ENCODE results near the gene SPATS2.

The SPATS2 gene

DNA sequence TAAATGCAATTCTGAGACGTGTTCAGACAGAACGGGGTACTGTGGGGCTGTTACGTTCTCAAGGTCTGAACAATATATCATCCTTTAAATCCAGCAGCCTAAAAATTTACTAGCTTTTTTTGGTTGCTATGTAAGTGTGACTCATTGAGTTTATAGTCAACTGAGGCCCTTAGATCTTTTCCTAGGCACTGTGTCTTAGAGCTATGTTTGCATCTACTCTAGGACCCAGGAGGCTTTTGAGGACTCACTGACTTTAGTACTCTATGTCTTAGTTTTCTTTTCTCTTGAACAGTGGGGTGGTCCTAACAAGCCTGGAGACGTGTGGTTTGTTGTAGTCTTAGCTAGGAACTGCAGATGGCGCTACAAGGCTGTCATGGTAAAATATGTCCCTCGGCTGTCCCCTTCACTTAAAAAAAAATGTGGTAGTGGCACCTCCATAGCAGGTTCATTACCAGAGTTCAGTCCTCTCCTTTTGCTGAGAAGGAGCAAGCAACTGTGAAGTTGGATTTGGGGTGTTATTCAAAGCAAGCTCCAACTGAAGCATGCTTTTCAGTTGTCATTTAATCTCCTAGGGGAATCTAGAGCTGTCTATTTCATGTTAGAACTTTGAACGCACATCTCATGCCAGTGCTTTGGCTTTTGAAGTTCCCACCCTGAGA, 8.7 kb upstream of the SPATS2 start:
- Histone ChIP-seq H3K79me2 (ENCODE audit: control insufficient read depth, low read length) (no peaks in the 10 kb centered on the region), H3K27ac (ENCODE audit: low read depth, low read length) (no peak overlapping the region), H3K9me2 (replicated peaks; ENCODE audit: control insufficient read depth, low read length) (no peaks in the 10 kb centered on the region), H3K36me3 (ENCODE audit: control insufficient read depth, low read length) (no peaks in the 10 kb centered on the region), H3K4me2 (ENCODE audit: low read length) (no peak overlapping the region), H3K4me1 (ENCODE audit: control insufficient read depth, low read length) (no peaks in the 10 kb centered on the region), H3K9me3 (ENCODE audit: control insufficient read depth, insufficient read depth, low read length) (no peaks in the 10 kb centered on the region), H4K20me1 (ENCODE audit: control insufficient read depth, insufficient read depth, low read depth, low read length) (no peaks in the 10 kb centered on the region), H3F3A (ENCODE audit: control insufficient read depth, insufficient read depth) (no peaks in the 10 kb centered on the region), H3K4me3 (ENCODE audit: low read length) (no peak overlapping the region), H3K27me3 (ENCODE audit: control insufficient read depth, low read length) (peaks cover 14% of the 10 kb centered on the region)
- TF ChIP-seq CTCF (IDR thresholded peaks at IDR 0.05; ENCODE audit: low read depth, low read length, poor library complexity, severe bottlenecking) (peak; percentile 83), EZH2phosphoT487 (IDR thresholded peaks at IDR 0.05; ENCODE audit: borderline replicate concordance, low read length) (no peak)

DNA sequence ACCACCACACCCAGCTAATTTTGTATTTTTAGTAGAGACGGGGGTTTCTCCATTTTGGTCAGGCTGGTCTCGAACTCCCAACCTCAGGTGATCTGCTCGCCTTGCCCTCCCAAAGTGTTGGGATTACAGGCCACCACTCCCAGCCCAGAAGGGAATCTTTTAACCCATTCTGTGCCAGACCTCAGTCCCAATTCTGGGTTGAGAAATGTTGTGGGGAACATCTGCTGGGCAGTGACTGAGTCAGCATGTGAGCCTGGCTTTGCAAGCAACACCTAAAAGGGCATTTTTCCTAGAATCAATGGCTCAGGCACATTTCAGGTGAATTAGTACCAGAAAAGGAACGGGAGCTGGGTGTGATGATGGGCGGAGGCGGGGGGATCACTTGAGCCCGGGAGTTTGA, 7.6 kb upstream of the SPATS2 start:
- Histone ChIP-seq H3K9me2 (replicated peaks; ENCODE audit: control insufficient read depth, low read length) (no peaks in the 10 kb centered on the region), H3K27me3 (ENCODE audit: control insufficient read depth, low read length) (peaks cover 8% of the 10 kb centered on the region), H3F3A (ENCODE audit: control insufficient read depth, insufficient read depth) (no peaks in the 10 kb centered on the region), H3K27ac (ENCODE audit: low read depth, low read length) (no peak overlapping the region), H3K36me3 (ENCODE audit: control insufficient read depth, low read length) (no peaks in the 10 kb centered on the region), H4K20me1 (ENCODE audit: control insufficient read depth, insufficient read depth, low read depth, low read length) (no peaks in the 10 kb centered on the region), H3K4me2 (ENCODE audit: low read length) (no peak overlapping the region), H3K79me2 (ENCODE audit: control insufficient read depth, low read length) (no peaks in the 10 kb centered on the region), H3K9me3 (ENCODE audit: control insufficient read depth, insufficient read depth, low read length) (no peaks in the 10 kb centered on the region), H3K4me1 (ENCODE audit: control insufficient read depth, low read length) (no peaks in the 10 kb centered on the region), H3K4me3 (ENCODE audit: low read length) (no peak overlapping the region)
- TF ChIP-seq CTCF (IDR thresholded peaks at IDR 0.05; ENCODE audit: low read depth, low read length, poor library complexity, severe bottlenecking) (no peak), EZH2phosphoT487 (IDR thresholded peaks at IDR 0.05; ENCODE audit: borderline replicate concordance, low read length) (no peak)

DNA sequence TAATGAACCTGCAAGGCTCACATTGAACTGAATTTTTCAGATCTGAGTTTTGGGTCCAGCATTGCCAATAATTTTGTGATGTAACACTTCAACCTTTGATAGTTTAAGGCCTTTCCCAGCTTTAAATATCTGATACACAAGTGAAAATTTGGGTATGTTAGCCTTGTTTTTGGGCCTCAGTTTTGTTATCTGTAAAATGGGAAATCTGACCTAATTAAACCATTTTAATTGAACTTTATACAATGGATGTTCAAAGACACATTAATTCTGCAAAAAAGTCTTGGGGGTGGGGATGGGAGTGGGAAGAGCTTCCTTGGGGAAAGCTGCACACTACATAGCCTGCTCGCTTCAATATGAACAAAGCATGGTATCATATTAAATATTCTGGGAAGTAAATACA, 5.2 kb upstream of the SPATS2 start:
- H3K9me3 ChIP-seq (ENCODE audit: control insufficient read depth, insufficient read depth, low read length): no peaks in the 10 kb centered on the region
- no peak overlapping the region for H3K27ac ChIP-seq (ENCODE audit: low read depth, low read length)
- H3K79me2 ChIP-seq (ENCODE audit: control insufficient read depth, low read length): no peaks in the 10 kb centered on the region
- H3K4me2 ChIP-seq (ENCODE audit: low read length): no peak overlapping the region
- H4K20me1 ChIP-seq (ENCODE audit: control insufficient read depth, insufficient read depth, low read depth, low read length): no peaks in the 10 kb centered on the region
- peaks cover 8% of the 10 kb centered on the region for H3K4me1 ChIP-seq (ENCODE audit: control insufficient read depth, low read length)
- no peaks in the 10 kb centered on the region for H3K9me2 ChIP-seq (replicated peaks; ENCODE audit: control insufficient read depth, low read length)
- H3K36me3 ChIP-seq (ENCODE audit: control insufficient read depth, low read length): no peaks in the 10 kb centered on the region
- H3K4me3 ChIP-seq (ENCODE audit: low read length): no peak overlapping the region
- H3K27me3 ChIP-seq (ENCODE audit: control insufficient read depth, low read length): peaks cover 2% of the 10 kb centered on the region; the same call in 1 of the 2 replicates
- TF ChIP-seq EZH2phosphoT487 (IDR thresholded peaks at IDR 0.05; ENCODE audit: borderline replicate concordance, low read length) (no peak), CTCF (IDR thresholded peaks at IDR 0.05; ENCODE audit: low read depth, low read length, poor library complexity, severe bottlenecking) (no peak)
- no peaks in the 10 kb centered on the region for H3F3A ChIP-seq (ENCODE audit: control insufficient read depth, insufficient read depth)
